Mammary epithelial cell (primary cell): ENCODE measurements around the gene GAST.

Experiments
- EZH2 ChIP-seq: IDR thresholded peaks from 2 replicates; pipeline ENCODE4 v1.6.1; 2012; ENCODE audit warnings: low read length, inconsistent platforms, borderline replicate concordance
- TF ChIP-seq, protein P1 (sequence below), 2 donors: IDR thresholded peaks in 1 of 2; conservative IDR thresholded peaks in 1 of 2; 2 replicates each; pipeline ENCODE4 v1.5.1; 2011 to 2012; ENCODE audit warnings: inconsistent platforms in 2 of 2, low read length in 2 of 2, mild to moderate bottlenecking in 2 of 2, control low read depth in 1 of 2, low read depth in 1 of 2; ENCODE audit not compliant: insufficient read depth in 1 of 2; ENCODE audit errors: extremely low read depth in 1 of 2

DNA sequence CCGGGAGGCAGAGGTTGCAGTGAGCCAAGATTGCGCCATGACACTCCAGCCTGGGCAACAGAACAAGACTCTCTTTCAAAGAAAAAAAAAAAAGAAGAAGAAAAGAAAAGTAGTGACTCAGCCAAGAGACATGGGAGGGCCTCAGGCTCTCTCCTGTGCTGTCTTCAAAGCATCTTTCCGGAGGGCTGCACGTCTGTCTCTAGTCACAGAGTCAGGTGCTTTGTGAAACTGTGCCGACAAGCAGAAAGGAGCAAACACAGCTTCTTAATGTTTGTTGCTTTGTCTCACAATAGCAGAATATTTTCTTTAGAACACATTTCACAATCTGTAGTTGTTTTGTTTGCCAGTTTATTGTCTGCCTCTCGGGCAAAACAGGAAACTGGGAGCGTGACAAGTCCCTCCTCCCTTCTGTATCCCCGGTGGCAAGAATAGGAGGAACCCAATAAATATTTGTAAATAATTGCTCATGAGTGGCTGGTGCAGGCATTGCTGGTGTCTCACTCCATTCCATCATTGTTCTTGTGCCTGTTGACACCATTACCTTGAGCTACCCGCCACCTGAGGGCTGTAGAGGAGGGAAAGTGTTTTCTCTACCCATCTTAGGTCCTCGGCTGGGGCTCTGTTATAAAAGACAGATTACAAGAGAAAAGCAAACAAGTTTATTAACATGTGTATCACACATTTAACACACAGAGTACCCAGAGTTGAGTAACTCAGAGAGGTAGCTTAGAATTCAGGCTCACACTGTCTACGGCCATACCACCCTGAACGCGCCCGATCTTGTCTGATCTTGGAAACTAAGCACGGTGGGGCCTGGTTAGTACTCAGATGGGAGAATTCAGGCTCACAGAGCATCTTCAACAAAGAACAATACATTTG, 5.5 kb downstream of the GAST start:
- TF ChIP-seq, protein P1, sequence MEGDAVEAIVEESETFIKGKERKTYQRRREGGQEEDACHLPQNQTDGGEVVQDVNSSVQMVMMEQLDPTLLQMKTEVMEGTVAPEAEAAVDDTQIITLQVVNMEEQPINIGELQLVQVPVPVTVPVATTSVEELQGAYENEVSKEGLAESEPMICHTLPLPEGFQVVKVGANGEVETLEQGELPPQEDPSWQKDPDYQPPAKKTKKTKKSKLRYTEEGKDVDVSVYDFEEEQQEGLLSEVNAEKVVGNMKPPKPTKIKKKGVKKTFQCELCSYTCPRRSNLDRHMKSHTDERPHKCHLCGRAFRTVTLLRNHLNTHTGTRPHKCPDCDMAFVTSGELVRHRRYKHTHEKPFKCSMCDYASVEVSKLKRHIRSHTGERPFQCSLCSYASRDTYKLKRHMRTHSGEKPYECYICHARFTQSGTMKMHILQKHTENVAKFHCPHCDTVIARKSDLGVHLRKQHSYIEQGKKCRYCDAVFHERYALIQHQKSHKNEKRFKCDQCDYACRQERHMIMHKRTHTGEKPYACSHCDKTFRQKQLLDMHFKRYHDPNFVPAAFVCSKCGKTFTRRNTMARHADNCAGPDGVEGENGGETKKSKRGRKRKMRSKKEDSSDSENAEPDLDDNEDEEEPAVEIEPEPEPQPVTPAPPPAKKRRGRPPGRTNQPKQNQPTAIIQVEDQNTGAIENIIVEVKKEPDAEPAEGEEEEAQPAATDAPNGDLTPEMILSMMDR (conservative IDR thresholded peaks at IDR 0.05 in 1 of 2, IDR thresholded peaks at IDR 0.05 in 1 of 2; ENCODE audit: extremely low read depth in 1 of 2, insufficient read depth in 1 of 2, low read depth in 1 of 2, low read length in 2 of 2) = no peak
- TF ChIP-seq EZH2 = no peak
